DMS53 treated with DMSO at 0.1 percent for 48 hours (cell line): ENCODE measurements around the gene PHF13.
"Not testable (repeated sequence)": the region's sequence is repeated elsewhere in the genome, so short reads cannot be mapped to it uniquely, and the experiment has no call there.

Source experiments
- DNase-seq: peaks from one replicate; lab custom pipeline; 2025; ENCODE audit not compliant: unreplicated experiment; lab: John Stamatoyannopoulos, UW

The PHF13 gene

DNA sequence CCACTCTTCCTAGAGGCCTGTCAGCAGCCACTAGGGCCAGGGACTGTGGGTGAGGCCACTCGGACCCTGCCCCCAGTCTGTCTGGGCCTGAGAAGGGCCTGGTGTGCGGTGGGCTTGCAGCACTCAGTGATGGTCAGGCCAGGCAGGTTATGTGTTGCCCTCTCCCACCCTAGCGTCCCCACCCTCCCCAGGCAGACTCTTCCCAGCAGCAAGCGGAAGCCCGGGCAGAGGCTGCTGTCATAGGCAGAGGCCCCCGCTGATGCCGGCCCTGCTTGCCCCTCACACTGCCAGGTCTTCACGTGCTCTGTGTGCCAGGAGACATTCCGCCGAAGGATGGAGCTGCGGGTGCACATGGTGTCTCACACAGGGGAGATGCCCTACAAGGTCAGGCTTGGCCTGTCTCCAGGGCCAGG, 27.1 kb upstream of the PHF13 start:
- no peak for DNase-seq

- peak; percentile 26 for DNase-seq
Measured at GRCh38 chr1:6587261-6588005, 26.1 kb upstream of the PHF13 start.

GRCh38 chr1:6588128-6588892, 25.2 kb upstream of the PHF13 start:
- DNase-seq = no peak

DNA sequence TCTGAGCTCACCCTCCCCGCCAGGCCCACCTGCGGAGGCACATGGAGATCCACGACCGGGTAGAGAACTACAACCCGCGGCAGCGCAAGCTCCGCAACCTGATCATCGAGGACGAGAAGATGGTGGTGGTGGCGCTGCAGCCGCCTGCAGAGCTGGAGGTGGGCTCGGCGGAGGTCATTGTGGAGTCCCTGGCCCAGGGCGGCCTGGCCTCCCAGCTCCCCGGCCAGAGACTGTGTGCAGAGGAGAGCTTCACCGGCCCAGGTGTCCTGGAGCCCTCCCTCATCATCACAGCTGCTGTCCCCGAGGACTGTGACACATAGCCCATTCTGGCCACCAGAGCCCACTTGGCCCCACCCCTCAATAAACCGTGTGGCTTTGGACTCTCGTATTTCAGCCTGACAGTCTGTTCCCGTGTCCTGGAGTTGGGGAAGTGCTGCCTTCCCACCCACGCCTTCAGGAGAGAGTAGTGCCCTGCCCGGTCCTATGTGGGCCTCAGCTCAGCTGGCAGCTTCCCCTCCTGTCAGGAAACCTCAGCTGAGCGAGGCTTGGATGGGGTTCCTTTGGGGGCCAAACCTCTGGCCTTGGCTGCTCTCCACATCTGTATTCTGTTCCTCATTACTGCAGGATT, 24.5 kb upstream of the PHF13 start:
- no peak for DNase-seq

GRCh38 chr1:6590046-6590445, 23.5 kb upstream of the PHF13 start:
- no peak for DNase-seq

DNA sequence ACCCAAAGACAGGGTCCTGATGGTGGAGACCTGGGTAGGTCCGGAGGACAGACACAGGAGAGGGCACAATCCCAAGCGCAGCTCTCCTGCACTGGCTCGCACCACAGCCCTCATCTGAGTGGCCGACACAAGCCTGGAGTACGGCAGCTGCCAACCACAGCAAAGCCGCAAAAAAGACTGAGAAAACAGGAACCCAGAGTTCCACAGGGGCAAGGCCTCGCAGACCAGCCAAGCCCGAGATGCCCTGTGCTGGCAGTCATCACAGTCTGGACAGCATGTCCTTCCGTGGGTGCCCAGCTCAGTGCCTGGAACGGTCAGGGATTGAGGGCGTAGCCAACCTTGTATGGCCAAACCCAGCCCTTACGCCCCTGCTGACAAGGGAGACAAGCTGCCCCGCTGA, 22.3 kb upstream of the PHF13 start:
- DNase-seq = no peak

GRCh38 chr1:6591644-6592043, 21.9 kb upstream of the PHF13 start:
- DNase-seq = no peak

- DNase-seq = no peak
Measured at GRCh38 chr1:6592441-6592840, 21.1 kb upstream of the PHF13 start.

DNA sequence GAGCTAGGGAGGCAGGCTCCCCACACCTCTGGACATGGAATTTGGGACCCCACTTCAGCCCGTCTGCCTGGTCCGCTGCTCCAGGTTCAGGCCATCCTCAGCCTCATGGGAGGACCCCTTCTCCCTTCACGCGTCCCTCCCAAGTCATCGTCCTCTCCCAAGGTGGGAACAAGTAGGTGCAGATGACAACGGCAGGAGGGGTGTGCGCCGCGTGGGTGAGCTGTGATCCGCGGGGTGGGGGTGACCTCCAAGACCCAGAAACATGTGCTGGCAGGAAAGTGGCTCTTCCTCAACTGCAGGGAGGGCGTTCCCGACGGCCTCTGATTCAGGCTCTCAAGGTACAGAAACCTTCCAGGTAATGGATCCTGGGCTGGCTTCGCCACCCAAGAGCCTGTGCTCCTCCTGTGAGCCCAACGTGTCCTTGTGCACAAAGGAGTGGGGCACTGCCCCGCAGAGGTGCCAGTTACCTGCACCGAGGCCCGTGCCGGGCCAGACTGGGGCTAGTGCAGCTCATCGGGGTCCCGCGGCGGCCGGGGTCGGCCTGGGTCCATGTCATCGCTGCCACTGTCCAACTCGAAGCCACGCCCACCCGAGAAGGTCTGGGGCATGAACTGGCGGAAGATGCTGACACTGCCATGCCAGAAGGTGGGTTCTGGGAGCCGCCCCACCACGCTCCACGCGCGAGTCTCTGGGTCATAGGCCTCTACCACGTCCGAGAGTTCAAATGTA, 20.5 kb upstream of the PHF13 start:
- DNase-seq = no peak

GRCh38 chr1:6593810-6594209, 19.7 kb upstream of the PHF13 start:
- DNase-seq = no peak

DNA sequence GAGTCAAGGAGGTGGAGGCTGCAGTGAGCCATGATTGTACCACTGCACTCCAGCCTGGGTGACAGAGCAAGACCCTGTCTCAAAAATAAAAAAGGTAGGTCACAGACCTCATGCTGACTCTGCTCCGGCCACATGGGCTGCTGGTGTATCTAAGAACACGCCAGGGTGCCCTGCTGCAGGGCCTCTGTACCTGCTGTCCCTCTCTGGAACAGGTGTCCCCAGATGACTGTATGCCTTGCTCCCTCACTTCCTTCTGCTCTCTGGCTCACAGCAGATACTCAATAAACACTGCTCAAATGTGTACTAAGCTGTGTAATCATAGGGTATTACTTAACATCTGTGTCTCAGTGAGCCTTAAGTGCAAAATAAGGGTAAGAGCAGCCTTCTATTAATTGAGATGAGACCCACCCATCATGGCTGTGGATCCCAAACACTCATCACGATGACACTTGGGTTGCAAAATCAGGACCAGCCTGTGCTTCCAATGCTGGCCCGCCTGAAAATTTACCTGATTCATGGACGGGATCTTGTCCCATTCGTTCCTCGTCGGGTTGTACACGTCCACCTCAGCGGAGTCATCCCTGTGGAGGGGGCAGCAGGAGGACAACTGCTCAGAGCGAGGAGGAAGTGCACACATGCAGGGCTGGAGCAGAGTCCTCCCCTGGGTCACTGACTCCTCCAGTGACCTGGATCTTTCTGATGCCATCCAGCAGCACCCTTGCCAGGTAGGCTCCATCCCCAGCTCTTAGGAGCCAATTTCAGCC, 18.4 kb upstream of the PHF13 start:
- DNase-seq = no peak

- DNase-seq = no peak
Measured at GRCh38 chr1:6596351-6596750, 17.2 kb upstream of the PHF13 start.

DNA sequence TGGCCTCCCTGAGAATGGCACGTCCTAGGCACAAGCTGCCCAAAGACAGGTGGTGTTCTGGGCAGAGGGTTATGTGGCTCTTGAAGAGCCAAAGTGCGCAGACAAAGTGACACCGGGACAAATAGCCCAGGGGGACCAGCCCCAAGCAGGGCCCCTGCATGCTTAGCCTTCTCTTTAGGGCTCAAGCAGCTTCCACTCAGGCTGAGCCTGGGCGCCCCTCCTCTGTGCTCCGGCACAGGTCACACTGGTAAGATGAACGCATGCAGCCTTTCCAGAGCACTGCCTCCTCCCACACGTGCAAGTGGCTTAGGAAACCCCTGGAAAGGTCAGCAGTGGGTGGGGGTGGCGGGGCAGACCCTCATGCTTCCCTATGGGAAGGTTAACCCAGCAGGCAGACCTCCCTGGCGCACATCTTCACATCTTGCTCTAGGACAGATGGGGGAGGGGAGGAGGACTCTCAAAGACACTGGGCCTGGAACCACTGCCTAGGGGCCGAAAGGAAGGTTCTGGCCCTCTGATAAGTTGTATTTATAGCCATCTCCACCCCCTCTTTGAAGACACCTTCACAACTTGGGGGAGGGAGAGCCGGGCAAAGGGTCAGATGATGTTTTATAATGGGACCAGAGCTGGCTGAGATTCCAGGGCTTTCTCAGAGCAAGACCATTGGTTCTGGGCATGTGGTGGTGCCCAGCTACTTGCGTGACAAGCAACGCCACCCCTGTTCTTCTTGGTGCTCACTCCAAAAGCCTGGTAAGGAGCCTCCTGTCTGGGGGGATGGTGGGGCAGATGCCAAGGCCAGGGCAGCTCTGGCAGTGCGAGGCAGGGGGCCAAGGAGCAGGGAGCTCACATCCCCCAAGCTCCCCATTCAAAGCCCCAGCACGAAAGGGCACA, 16.4 kb upstream of the PHF13 start:
- no peak for DNase-seq

DNA sequence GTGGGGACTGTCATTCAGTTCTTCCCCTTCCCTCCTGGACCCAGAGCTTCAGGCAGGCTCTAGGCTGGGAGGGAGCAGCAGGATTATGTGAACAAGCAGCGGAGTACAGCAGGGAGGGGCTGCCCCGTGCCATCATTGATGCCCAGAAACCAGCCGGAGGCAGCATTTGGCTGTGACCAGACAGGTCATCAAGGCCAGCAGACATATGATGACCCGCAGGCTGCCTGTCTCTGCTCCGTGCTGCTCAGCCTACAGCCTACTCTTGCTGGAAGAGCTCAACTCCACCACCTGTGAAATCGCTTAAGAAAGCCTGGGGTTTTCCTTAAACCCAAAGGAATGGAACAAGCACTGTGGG, 15.8 kb upstream of the PHF13 start:
- DNase-seq = no peak

GRCh38 chr1:6599141-6599975, 14.2 kb upstream of the PHF13 start:
- no peak for DNase-seq

GRCh38 chr1:6599991-6600390, 13.5 kb upstream of the PHF13 start:
- DNase-seq = not testable (repeated sequence)

- no peak for DNase-seq
Measured at GRCh38 chr1:6600410-6601048, 13.0 kb upstream of the PHF13 start.
